Stimulated activated CD8-positive, alpha-beta memory T cell treated with anti-CD3 and anti-CD28 coated beads, Interleukin-12 subunit alpha, Interleukin-12 subunit beta, amount 100 ng/mL, for 24 hours (primary cell): ENCODE measurements around the gene KRTAP21-1.
"Not testable (repeated sequence)": the region's sequence is repeated elsewhere in the genome, so short reads cannot be mapped to it uniquely, and the experiment has no call there.

ENCODE experiments used
- DNase-seq: peaks from one replicate; pipeline ENCODE4 v3.0.0-alpha.2; 2020; ENCODE audit errors: extremely low read depth

The KRTAP21-1 gene

DNA sequence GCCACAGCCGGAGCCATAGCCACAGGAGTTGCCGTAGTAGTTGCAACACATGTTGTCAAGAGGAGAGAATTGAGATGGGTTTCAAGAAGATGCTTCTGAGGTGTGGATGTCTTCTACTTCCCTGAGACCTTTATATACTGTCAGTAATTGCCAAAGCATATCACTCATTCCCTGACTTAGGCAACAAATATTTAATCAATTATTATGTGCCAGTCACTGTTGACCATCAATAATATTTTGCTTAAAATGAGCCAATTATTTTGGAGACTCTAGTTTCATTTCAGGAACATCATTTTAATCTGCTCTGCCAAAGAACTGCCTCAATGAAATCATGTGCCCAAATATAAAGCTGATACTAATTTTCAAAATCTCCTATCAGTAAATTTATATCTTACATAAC, at the start of gene KRTAP21-1:
TSS of gene KRTAP21-1 (minus strand) at position 101 of the 400 bp plus-strand sequence. CDS start at position 51, 50 bp downstream.
- not testable (repeated sequence) for DNase-seq

DNA sequence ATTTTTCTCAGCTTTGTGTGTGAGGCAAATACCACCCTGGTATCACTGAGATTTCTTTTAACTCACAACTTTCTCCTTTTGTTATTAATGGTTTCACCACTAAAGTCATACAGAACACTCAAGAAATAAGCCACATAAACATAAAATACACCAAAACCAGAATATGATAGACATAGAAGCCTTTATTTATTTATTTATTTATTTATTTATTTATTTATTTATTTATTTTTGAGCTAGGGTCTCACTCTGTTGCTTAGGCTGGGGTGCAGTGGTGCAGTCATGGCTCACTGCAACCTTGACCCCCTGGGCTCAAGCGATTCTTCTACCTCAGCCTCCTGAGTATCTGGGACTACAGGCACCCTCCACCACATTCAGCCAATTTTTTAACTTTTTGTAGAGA, 45.4 kb upstream of the KRTAP21-1 start:
- DNase-seq, result no peak

DNA sequence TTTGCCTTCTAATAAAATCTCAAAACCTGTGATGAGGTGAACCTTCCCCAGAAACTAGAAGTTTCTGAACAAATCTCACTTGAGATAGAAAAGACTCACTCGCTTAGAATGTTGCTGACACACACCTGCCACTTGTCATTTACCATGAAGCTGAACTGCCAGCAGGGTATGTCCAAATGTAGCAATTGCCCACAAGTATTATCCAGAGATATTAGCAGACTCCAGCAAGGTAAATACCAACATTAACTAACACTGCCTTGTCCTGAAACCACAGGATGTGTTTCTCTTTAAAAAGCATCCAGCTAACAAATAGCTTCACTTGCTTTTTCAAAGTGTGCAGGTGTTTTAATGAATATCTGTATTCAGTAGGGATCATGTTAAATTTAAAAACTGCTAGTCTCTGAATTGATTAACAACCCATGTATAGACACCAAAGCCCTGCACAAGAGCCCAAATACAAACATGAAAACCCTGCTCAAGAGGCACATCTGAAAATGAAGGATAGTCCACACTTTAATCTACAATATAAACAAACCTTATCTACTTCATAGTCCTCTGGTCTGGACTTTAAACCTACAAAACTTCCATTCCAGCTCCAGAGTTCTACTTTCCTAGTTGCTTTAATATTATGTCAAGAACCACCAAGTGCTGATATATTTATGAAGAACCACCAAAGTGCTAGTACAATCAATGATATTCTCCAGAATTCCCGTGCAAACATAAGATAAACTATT, 38.5 kb upstream of the KRTAP21-1 start:
- DNase-seq, result no peak

DNA sequence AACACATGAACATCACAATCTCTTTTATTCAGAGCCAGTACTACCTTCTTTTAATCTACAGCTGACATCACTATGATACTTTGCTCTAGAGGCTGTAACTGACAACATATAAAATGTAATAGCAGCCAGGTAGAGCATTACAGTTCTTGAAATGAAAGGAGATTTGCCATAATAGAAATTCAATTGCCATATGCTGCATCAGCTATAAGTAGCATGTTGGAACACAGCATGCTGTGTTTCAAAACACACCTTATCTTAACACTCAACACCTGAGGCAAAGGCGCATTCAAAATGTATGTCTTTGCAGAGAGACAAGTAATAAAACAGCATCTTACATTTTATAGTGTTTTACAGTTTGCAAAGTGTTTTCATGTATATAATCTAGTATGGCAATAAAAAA, 24.0 kb upstream of the KRTAP21-1 start:
- DNase-seq, result no peak

DNA sequence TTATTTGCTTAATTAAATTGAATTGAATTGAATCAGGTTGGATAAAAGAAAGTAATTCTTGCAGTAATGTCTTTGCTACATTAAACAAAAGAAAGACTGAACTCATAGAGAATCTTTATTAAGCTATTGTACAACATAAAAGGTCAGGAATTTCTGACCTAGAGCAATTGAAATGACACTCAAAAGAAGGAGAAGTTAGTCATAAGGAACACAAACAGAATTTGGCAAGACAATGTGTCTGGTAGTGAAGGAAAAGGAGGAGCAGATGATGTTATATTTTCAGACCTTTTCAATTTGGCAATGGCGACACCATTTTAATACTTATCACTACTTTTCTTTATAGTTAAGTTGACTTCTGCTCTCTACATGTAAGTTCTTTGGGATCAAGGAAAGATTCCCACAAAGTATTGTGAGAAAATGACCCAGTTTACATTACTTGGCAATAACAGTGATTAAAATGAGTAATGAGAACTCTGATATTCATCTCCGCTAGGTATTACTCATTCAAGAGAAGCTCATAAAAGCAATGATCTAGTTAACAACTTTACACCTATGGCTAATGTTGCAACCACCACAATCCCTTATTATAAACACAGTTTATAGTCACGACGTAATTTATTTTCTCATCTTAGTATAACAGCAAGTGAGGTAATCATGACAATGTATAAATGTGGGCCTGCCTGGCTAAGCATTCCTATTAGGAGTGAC, 14.7 kb upstream of the KRTAP21-1 start:
- no peak for DNase-seq

DNA sequence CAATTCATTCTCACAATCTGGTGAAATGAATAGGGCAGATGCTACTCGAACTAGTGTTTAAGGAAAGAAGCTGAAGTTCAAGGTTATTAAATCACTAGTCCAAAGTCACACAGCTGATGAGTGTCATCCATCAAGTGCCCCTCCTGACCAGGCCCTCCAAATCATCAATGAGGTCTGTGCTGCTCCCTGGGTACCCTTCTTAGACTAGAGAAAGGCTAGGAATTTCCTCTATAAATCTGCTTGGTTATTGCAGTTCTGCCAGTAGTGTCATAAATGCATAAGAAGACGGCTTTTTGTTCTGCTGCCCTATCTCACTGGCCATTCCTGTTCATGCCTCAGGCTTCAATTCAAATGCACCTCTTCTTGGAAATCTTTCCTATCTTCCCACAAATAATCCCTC, 5.5 kb upstream of the KRTAP21-1 start:
- no peak for DNase-seq

DNA sequence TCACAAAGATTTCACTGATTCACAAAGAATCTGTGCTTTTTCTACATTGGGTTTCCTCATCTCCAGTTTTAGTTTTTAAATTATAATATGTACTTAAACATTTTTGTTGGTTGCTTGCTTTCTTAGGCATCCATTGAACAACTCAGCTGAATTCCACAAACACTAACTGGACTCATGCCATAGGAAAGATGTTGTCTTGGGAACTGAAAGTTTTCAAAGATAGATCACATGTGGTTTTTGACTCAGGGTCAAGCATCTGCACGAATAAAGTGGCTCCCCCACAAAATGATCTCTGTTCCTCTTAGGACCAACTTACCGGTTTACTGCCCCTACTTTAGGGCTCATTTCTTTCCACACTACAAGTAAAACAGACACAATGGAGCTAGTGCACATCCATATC, 3.1 kb upstream of the KRTAP21-1 start:
- no peak for DNase-seq

DNA sequence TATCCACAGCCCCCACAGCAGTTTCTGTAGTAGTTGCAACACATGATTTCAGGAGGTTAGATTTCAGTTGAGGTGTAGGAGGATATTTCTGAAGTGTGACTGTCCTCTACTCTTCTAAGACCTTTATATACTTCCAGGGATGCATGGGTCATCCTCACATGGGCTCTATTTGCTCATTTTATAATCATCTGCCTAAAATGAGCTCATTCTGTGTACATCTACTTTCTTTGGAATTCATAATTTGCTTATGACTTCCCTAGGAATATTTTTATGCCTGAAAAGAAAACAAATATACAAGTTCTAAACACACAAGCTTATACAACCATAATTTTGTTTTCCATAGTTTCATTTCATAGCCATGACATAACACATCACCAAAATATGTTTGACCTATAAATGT, 8.1 kb downstream of the KRTAP21-1 start, which contains the start of gene KRTAP21-2:
TSS of gene KRTAP21-2 (minus strand) at position 101 of the 400 bp plus-strand sequence. CDS start at position 44, 57 bp downstream.
- no peak for DNase-seq

DNA sequence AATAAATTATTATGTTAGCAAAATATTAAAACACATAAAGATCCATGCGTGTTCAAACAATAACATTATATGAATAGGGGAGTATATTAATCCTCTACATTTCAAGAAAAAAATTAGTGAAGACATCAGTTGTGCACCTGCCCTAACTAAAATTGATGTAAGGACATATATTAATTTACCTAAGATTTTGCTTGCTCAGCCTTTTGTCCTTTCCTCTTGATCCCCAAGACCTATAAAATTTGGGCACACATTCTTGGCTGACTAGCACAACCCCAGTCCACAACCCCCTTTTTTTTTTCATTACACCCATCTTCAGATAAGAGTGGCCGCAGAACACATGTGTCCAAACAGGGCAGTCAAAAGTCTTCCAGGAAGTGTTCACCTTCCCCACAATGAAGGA, 14.8 kb downstream of the KRTAP21-1 start:
- no peak for DNase-seq

DNA sequence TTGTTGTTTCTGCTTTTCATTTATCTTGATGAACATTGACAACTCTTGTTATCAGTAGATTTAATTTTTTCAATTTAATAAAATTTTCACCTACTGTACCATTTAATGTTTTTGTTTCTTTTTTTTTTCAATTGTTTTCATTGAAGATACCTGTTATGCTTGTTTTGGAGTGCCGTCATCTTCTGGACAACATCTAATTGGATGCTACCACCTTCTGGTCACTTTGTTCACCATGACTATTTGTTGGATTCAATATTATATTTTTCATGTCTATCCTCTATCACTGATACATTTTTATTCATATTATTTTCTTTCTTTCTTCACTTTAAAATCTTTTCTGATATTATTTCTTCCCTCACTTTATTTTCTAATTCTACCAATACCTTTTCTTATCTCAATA, 22.2 kb downstream of the KRTAP21-1 start:
- DNase-seq, result no peak

DNA sequence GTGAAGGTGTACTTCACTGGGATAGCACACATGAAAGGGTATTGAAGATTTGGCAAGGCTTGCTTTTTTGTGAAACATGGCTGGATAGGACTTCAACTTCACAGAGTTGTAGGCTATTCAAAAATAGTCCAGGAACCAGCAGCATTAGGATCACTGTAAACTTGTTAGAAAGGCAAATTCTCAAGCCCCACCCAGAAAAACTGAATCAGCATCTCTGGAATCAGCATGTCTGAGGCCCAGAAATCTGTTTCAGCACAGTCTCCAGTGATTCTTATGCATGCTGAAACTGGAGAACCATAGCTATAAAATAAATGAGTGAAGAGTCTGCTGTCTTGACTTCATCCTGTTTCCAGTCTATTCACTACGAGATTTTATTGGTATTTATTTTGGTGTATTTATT, 28.5 kb downstream of the KRTAP21-1 start:
- no peak for DNase-seq

DNA sequence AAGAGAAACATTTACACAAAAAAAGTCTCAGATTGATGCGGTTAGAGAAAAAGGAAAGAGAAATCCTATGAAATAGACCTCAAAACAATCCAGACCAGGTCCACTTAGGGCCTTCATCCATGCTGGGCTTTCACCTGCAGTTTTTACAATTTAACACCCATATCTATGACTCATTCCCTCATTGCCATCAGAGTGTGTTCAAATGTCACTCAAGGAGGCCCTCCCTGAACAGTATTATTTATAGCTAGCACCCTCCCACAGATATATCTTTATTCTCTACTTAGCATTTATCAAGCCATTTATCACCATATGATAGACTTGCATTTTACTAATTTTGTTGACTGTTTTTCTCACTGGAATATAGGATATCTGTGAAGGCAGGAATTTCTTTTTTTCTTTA, 35.8 kb downstream of the KRTAP21-1 start:
- DNase-seq, result no peak

DNA sequence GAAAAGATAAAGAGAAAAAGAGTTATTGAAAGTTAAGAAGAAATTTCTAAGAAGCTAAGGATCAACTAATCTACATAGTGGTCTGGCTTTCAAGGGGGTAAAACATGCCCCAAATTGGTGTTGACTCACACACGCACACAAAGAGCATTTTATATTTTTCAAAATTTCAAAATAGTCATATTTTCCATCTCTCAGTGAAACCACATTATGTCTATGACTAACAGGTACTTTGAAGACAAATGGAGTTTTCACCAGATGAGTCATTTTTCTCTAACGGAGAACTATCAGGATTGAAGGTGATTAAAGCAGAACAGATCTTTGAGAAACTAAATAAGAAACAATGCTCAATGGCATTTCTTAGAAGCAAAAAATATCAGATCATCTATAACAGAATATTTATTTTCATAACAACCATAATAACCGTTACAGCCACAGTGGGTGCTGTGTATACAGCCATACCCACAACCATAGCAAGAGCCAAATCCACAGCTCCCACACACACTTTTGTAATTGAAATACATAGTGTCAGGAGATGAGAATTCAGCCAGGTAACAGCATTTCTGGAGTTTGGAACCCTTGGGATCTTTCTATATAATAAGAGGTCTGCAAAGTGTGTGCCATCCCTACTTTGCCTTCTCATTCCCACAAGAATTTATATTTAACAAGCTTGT, 36.9 kb downstream of the KRTAP21-1 start, which contains the start of gene KRTAP21-3:
TSS of gene KRTAP21-3 (minus strand) at position 539 of the 671 bp plus-strand sequence. CDS start at position 521, 18 bp downstream.
- no peak for DNase-seq

DNA sequence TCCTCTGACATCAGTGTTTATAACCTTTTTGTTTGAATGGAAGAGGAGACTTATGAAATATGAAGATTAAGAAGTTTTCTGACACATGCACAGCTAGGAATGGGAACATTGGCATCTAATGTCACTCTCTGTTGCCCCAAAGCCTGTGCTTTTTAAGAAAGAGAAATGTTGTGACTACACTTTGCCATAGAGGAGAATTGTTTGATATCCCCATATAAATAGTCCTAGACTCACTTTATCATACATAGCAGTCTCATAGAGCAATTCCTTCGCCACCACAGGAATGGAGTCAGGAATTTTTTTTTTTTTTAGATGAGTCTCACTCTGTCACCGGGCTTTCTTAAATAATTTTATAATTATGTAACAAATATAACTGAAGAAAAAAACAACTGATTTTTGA, 38.1 kb downstream of the KRTAP21-1 start:
- DNase-seq, result no peak

DNA sequence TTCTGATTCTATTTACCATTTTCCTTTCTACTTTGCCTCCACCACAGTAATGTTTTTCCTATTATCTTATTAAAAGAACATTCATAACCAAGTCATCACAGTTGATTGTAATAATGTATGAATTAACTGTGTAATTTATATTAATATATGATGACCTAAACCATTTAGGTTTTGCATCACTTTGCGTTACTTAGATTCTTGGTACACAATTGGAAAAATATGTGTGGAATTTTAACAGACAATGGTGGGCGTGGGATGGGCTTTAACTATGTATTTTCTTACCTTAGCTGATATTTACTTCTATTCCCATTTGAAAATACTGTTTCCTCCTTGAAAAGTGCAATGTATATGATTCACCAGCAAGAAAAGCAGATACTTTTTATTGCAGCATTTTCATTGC, 40.3 kb downstream of the KRTAP21-1 start:
- DNase-seq, result no peak

DNA sequence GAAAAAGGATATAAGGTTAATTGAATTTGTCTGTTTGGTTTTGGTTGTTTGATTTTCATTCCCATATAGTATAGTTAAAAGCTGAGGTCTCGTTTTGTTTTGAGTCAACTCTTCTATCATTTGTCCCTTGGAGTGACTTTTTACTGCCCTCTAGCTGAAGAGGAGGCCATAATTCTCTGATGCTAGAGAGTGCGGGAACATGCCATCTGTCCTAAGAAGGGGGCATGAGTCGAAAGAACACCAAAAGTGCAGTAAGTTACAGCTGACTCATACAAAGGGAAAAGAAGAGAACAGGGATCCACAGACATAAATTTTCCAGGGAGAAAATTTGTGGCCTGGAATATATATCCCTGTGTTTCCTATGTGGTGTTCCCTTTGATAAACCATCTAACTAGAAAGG, 40.8 kb downstream of the KRTAP21-1 start:
- no peak for DNase-seq

DNA sequence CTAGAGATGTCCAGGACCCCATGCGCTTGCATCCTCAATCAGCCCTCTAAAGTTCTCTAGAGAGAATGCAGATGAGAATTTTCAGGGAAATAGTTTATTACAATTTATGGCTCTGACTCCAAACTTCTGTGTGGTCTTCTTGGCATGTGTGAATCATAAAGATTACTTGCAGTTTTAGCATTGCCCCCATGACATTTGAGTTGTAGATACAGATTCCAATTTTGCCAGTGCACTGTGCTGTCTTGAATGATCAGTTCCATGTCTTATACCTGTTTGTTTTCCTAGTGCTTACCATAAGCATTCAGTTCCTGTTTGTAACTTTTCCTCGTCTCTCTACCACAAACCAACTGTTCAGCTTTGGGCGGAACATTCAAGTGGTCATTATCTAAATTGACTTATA, 41.5 kb downstream of the KRTAP21-1 start:
- no peak for DNase-seq

DNA sequence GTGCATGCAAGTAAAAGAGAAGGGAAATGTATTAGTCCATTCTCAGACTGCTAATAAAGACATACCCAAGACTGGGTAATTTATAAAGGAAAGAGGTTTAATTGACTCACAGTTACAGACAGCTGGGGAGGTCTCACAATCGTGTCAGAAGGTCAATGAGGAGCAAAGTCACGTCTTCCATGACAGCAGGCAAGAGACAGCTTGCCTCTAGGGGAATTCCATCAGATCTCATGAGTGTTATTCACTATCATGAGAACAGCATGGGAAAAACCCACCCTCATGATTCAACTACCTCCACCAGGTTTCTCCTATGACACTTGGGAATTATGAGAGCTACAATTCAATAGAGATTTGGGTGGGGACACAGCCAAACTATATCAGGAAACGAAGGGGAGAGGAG, 44.7 kb downstream of the KRTAP21-1 start:
- DNase-seq, result no peak

DNA sequence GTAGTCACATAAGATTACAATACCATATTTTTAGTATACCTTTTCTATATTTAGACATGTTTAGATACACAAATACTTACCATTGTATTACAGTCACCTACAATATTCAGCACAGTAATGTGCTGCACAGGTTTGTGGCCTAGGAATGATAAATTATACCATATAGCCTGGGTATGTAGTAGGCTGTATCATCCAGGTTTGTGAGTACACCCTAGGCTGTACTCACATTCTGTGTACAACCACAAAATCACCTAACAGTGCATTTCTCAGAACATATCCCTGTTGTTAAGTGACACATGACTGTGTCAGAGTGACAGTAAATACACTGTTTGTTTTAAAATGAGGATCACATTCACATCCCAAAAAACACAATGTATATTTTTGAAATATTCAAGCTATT, 47.8 kb downstream of the KRTAP21-1 start:
- DNase-seq, result no peak
